NCI-H2029 (cell line): Measurements from ENCODE around the gene SNX13.

Experiments used
- DNase-seq: peaks from one replicate; lab custom pipeline; 2025; lab: John Stamatoyannopoulos, UW

Gene SNX13

GRCh38 chr7:17947620-17948019 is 7.3 kb upstream of the SNX13 start:
- no peak for DNase-seq

DNA sequence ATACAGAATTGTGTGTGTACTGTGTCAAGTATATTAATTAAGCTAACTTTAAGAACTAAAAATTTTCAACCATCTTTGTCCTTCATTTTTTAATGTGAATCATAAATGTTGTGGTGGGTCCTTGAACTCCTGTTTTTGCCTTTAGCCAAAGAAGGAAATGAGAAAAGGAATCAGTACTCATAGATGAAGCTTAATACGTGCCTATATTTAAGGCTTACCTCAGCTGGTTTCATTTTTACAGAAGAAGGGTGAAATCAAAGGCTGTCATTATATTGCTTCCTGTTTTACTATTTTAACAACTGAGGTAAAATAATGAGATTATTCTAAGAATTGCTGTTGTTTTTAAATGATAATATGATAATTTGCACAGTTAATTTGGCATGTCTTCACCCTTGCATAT is 6.3 kb upstream of the SNX13 start:
- DNase-seq, result no peak

- no peak for DNase-seq
Observed at GRCh38 chr7:17944720-17945119, 4.4 kb upstream of the SNX13 start.

- DNase-seq, result no peak
Observed at GRCh38 chr7:17943006-17943405, 2.7 kb upstream of the SNX13 start.

- no peak for DNase-seq
Observed at GRCh38 chr7:17942231-17942630, 1.9 kb upstream of the SNX13 start.

DNA sequence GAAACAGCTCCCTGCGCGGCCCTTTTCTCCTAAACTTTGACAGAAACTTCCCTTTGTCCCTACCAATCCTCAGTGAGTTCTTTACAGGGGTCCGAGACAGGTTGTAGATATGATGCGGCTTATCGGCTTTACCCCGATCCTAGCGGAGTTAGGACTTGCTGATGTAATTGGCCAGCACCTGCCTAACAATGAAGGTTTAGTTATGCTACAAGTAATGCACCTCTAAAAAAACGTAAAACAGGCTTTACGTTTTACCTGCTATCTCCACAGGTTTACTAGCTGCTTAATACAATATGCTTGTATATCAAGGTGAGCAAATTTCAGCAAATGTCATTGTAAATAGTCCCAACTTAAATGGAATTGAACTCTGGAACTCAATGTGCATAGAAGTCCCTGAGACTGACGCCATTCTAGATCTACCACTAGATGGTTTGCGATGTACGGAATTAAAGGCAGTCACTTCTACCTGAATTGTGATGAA is 697 bp upstream of the SNX13 start:
- no peak for DNase-seq

GRCh38 chr7:17939606-17940301 is 540 bp downstream of the SNX13 start:
- DNase-seq, result peak; percentile 17

GRCh38 chr7:17939211-17939605 is 1.1 kb downstream of the SNX13 start:
- DNase-seq, result no peak

DNA sequence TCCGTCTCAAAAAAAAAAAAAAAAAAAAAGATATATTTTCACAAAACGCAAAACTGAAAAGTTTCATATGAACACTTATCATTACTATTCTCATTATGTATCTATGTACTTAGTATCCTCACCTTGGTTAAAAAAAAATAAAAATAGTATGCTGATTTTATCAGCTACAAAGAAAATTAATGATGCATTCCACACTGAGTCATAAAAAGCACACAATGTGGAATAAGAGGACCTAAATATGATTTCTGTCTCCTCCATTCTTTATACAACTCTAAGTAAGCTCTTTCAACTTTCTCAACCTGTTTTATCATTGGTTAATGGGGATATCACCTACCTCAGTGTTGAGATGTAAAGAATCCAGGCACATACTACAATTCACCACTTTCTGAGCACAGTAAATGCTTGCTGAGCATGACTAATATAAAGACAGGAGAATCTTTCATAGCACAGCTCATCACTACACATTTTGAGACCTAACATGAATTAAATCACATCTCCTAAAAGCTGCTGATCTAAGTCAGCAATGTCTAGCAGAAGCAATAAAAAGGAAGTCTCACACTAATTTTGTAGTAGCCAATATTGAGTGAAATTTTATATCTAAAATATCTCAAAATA is 2.7 kb downstream of the SNX13 start:
- DNase-seq, result no peak

- DNase-seq, result no peak
Observed at GRCh38 chr7:17936321-17936720, 4.0 kb downstream of the SNX13 start.

- DNase-seq, result no peak
Observed at GRCh38 chr7:17934612-17935240, 5.6 kb downstream of the SNX13 start.

- DNase-seq, result no peak
Observed at GRCh38 chr7:17934094-17934493, 6.2 kb downstream of the SNX13 start.

GRCh38 chr7:17932770-17933169 is 7.5 kb downstream of the SNX13 start:
- DNase-seq, result no peak

- DNase-seq, result no peak
Observed at GRCh38 chr7:17931069-17931468, 9.2 kb downstream of the SNX13 start.

- DNase-seq, result no peak
Observed at GRCh38 chr7:17930546-17930945, 9.7 kb downstream of the SNX13 start.

DNA sequence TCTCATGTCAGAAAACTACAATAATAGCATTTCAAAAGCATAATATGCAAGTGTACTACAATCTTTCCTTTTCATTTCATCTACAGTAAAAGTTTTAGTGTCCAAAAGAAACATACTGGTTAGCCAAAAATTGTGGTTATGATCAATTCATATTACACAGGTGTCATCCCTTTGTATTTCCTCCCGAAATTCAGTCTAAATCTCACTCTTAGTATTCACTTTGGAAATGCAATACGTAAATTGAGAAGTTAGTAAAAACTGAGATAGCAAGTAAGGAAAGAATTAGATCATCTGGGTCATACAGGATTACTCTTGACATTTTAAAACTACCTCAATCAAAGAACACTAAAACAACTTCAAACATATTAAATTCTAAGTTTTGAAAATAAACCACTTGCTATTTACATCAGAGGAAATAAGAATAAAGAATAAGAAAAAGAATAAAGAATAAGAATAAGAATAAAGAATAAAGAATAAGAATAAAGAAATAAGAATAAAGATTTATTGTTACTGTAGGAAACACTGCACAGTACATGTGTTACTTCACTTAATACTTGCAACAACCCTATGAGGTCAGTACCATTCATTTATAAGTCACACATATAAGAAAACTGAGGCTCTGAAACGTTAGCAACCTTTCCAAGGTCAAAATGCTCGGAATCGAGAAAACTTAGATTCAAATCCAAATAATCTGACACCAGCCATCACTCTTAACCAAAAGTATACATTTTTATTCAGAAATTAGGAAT is 10.5 kb downstream of the SNX13 start:
- no peak for DNase-seq

GRCh38 chr7:17928055-17928454 is 12.2 kb downstream of the SNX13 start:
- DNase-seq, result no peak

DNA sequence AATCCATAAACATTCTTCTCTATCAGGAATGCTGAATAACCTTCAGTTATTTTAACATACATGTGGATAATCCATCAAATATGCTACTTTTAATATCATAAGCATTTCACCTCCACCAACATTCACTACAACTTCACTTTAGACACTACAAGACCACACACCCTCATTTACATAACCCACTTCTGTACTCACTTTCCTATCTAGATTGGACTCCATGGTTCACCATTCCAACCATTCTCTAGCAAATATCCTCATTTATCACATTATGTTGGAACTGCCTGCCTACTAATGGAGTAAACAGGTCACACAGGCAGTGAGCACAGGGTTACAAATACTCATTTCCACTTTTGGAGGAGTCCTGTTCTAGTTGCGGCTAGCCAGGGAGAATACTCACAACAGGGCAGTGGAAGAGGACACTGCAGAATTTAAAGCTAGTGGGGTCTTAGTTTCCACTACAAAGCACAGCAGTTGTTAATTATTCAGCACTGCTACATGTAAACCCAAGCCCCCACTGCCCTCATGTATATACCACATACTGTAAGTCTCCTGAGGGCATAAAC is 18.4 kb downstream of the SNX13 start:
- no peak for DNase-seq

DNA sequence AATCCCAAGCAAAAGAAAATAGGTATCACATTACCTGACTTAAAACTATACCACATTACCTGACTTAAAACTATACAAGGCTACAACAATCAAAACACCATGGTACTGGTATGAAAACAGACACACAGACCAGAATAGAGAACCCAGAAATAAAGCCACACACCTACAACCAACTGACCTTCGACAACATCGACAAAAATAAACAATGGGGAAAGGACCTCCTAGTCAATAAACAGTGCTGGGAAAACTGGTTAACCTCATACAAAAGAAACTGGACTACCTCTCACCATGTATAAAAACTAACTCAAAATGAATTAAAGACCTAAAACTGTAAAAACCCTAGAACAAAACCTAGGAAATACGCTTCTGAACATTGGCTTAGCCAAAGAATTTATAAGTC is 22.5 kb downstream of the SNX13 start:
- no peak for DNase-seq

GRCh38 chr7:17916786-17917185 is 23.5 kb downstream of the SNX13 start:
- DNase-seq, result no peak

GRCh38 chr7:17915796-17916195 is 24.5 kb downstream of the SNX13 start:
- DNase-seq, result no peak

DNA sequence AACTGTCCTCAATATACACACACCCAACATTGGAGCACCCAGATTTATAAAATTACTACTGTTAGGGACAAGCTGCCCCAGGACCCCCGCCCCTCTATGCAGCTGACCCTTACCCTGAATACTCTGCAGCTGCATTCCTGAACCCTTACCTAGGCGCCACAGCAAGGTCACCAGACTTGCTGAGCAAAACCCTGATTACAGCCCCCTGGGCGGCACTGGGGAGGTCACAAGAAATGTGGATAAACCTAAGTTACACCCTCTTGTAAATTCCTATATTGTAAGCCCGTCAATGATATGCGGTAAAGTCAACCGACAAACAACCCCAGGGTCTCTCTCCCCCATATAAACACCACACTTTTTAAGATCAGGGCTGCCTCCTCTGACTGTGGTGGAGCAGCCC is 25.1 kb downstream of the SNX13 start:
- no peak for DNase-seq
